Measurements from ENCODE around the gene EARS2. TPM values are rescaled to one million over a fixed set of nuclear protein-coding genes. Genes with fewer than 3 reads are reported as not detected.

Gene EARS2
- total RNA-seq (2021; fragmentation: NEBNext Ultra II Directional; extraction: Animal tissue kit (Norgen Biotek cat#: 25700)) (47.8 and 49.1 TPM in 2 replicates), polyA plus RNA-seq (2011; rRNA removed) (111 and 156 TPM in 2 replicates), polyA minus RNA-seq (2011; rRNA and poly(A)+ RNA removed) (147 and 204 TPM in 2 replicates)
- polyA plus RNA-seq (2011; cell fraction: cytosol; rRNA removed) = 96.1 TPM
- 121 TPM for polyA plus RNA-seq (2011; cell fraction: nucleus; rRNA removed)
- 49.1 to 53.5 TPM (median 51.1 TPM) in 4 replicates for polyA plus RNA-seq (2012, experiment 1 of 2)
- 62.6 TPM for polyA plus RNA-seq (2012, experiment 2 of 2)
- polyA plus RNA-seq (2013, experiment 1 of 2) = 25.2 TPM
- polyA plus RNA-seq (2013, experiment 2 of 2) = 22.8 TPM
- polyA minus RNA-seq (2011; cell fraction: cytosol; rRNA and poly(A)+ RNA removed) = 60.0 TPM
- 135 TPM for polyA minus RNA-seq (2011; cell fraction: nucleus; rRNA and poly(A)+ RNA removed)
- long read RNA-seq, experiment 1, transcript EARS2-212 (1 exons, 599 nt) = major isoform, 12 of 49 reads
- long read RNA-seq, experiment 1, partial matches to known transcripts = 17 of 49 reads
- long read RNA-seq, experiment 1, other reads (novel, unspliced or antisense) = 16 of 49 reads
- long read RNA-seq, experiment 2, partial matches to known transcripts = 1 of 4 reads
- long read RNA-seq, experiment 2, other reads (novel, unspliced or antisense) = 1 of 4 reads

DNA sequence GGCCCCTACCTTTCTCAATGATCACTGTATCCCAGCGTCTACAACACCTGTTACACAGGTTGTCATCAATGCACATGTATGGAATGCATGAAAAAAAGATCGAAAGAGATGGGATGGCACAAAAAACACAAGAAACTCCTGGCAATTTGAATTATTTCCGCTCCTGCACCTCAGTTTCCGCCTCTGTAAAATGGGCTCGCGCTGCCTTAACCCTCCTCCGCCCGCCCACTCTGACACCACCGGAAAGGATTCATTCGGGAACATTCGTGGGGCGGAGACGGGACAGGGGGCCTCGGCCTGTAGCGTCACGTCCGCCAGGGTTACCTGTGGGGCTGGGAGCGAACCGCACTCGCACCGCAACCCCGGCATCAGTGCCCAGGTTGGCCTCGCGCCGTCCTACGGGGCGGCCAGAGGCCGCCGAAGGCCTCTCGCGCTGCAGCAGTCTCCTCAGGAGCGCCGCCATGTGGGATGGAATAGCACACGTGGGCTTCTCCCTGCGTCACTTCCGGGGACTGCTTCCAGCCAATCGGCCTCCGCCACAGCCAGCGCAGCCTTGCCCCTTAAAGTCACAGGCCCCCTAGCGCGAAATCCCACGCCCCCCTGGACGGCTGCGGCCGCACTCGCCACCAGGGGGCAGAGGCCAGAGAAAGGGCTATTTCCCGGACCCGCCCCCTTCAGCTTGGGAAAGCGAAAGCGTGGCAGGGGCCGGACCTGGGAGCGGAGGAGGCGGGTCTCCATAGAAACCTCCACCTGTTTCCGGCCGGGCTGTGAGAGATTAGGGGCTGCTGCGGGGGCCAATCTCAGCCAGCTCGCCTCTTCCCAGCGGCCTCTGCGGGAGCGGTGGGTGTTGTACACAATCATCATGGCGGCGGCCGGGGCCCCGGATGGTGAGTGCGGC lies at the start of gene EARS2, which contains the start of gene UBFD1:
EARS2 (minus strand) TSS at position 470 of the 898 bp plus-strand sequence; CDS start at position 463, 7 bp downstream.
UBFD1 (plus strand) TSS at position 847 of the 898 bp plus-strand sequence; CDS start at position 863, 16 bp downstream.
- FAIRE-seq = no peak
- Histone ChIP-seq H3K18ac (ENCODE audit: extremely low read depth, low read length) (peak within 1 kb of the TSS; percentile 66), H4K20me1 (replicated peaks in 1 of 2; ENCODE audit: control insufficient read depth in 1 of 2, insufficient read depth in 2 of 2, low read length in 2 of 2) (peaks cover 3 to 4% of the 10 kb centered on the region in 2 experiments), H3K27me3 (replicated peaks in 1 of 4; ENCODE audit: control insufficient read depth in 3 of 4, extremely low read depth in 1 of 4, insufficient read depth in 3 of 4, low read length in 3 of 4) (no peaks in the 10 kb centered on the region), H3K4me3 (ENCODE audit: extremely low read depth in 1 of 4, insufficient read depth in 2 of 4, low read depth in 3 of 4, low read length in 4 of 4) (peak within 1 kb of the TSS; percentile 44 to 90 (median 82)), H4K5ac (ENCODE audit: insufficient read length, low read depth, low read length) (peak within 1 kb of the TSS; percentile 30), H3K23ac (ENCODE audit: insufficient read length) (no peak within 1 kb of the TSS), H4K91ac (replicated peaks; ENCODE audit: insufficient read length, low read length) (no peak within 1 kb of the TSS), H3K4me1 (replicated peaks in 1 of 4; ENCODE audit: control insufficient read depth in 3 of 4, insufficient read depth in 4 of 4, low read length in 3 of 4) (no peaks in the 10 kb centered on the region; a peak in 1 of 7 replicates), H2BK120ac (replicated peaks; ENCODE audit: low read depth, low read length) (no peak within 1 kb of the TSS), H3K4me2 (ENCODE audit: insufficient read depth in 1 of 2, low read depth in 2 of 2, low read length in 2 of 2) (peak within 1 kb of the TSS; percentile 61 to 90), H2BK5ac (ENCODE audit: low read depth, low read length) (peak within 1 kb of the TSS; percentile 62; the same call in 1 of the 2 replicates), H3K56ac (replicated peaks; ENCODE audit: insufficient read length, low read depth, low read length) (peak within 1 kb of the TSS; percentile 66), H3K27ac (ENCODE audit: low read depth, low read length) (peak within 1 kb of the TSS; percentile 93), H3K9ac (replicated peaks in 1 of 4; ENCODE audit: extremely low read depth in 1 of 4, low read depth in 3 of 4, low read length in 3 of 4) (peak within 1 kb of the TSS; percentile 74 to 100 (median 93)), H2BK12ac (ENCODE audit: low read depth, low read length) (no peak within 1 kb of the TSS), H3K79me1 (ENCODE audit: low read depth, low read length) (no peaks in the 10 kb centered on the region; the same call in 1 of the 2 replicates), H2BK20ac (ENCODE audit: low read length) (no peak within 1 kb of the TSS), H2AFZ (ENCODE audit: low read length) (no peak within 1 kb of the TSS), H3K36me3 (ENCODE audit: control insufficient read depth in 2 of 4, insufficient read depth in 4 of 4, low read length in 3 of 4) (peaks cover 11 to 37% (median 32%) of the 10 kb centered on the region in 4 experiments), H3K23me2 (ENCODE audit: low read depth, low read length) (no peaks in the 10 kb centered on the region), H3K4ac (replicated peaks; ENCODE audit: insufficient read length, low read depth, low read length) (no peak within 1 kb of the TSS), H3K9me3 (ENCODE audit: insufficient read depth in 2 of 2, low read depth in 1 of 2, low read length in 1 of 2) (no peaks in the 10 kb centered on the region), H3K14ac (ENCODE audit: insufficient read length) (no peak within 1 kb of the TSS), H2AK5ac (ENCODE audit: low read depth, low read length) (no peak within 1 kb of the TSS), H4K8ac (ENCODE audit: extremely low read depth, insufficient read depth, low read length) (peak within 1 kb of the TSS; percentile 83; the same call in 1 of the 2 replicates), H2BK15ac (ENCODE audit: low read length) (no peak within 1 kb of the TSS), H3K79me2 (ENCODE audit: control insufficient read depth in 1 of 2, insufficient read depth in 2 of 2, low read length in 2 of 2) (peaks cover 0 to 62% of the 10 kb centered on the region in 2 experiments)
- 5% methylated on average over 54 of the region's 65 CpGs; no CpG with 5 or more reads in 1 of the 2 experiments for WGBS, 2 experiments (ENCODE audit: extremely low coverage in 1 of 2, insufficient coverage in 1 of 2, insufficient read length in 1 of 2, insufficient replicate concordance in 2 of 2, low coverage in 1 of 2, low lambda C conversion rate in 2 of 2, missing lambda C conversion rate in 1 of 2)
- POLR2A ChIA-PET (ENCODE audit: partially characterized antibody) = interaction anchor here (0.6 to 4.1 kb wide), 21 partner anchors 8 to 355 kb away, joined by 3 to 38 read pairs (median 4); partner anchors contain the start of genes COG7, DCTN5, NDUFAB1 and PALB2
- CTCF ChIA-PET (ENCODE audit: partially characterized antibody) = interaction anchor here (0.9 to 4.1 kb wide), 5 partner anchors 17 to 121 kb away, joined by 3 to 17 read pairs (median 3); partner anchors contain the start of gene NDUFAB1
- DNase-seq (ENCODE audit: low read depth in 1 of 2, low spot score in 2 of 2) = peak; percentile 96 to 100
- TF ChIP-seq JUND (IDR thresholded peaks at IDR 0.05; ENCODE audit: low read length) (peak; percentile 22; the same call in 1 of the 2 replicates), TEAD4 (IDR thresholded peaks at IDR 0.05; ENCODE audit: low read depth, low read length) (0 out of 2 replicates have a peak, but pooled peaks have one; percentile 20), MAFK (IDR thresholded peaks at IDR 0.05; ENCODE audit: low read depth, low read length) (no peak), HDAC6 (IDR thresholded peaks at IDR 0.05; ENCODE audit: low read depth, low read length) (no peak), CEBPB (IDR thresholded peaks at IDR 0.05; ENCODE audit: low read depth, low read length) (no peak), TAF7 (optimal IDR thresholded peaks at IDR 0.05; ENCODE audit: borderline replicate concordance, low read depth, low read length) (peak; percentile 68)
